GDM1 (cell line): Measurements from ENCODE around the gene C20orf144.

Source experiments
- DNase-seq: peaks from one replicate; lab custom pipeline; 2025; lab: John Stamatoyannopoulos, UW

C20orf144 gene

DNA sequence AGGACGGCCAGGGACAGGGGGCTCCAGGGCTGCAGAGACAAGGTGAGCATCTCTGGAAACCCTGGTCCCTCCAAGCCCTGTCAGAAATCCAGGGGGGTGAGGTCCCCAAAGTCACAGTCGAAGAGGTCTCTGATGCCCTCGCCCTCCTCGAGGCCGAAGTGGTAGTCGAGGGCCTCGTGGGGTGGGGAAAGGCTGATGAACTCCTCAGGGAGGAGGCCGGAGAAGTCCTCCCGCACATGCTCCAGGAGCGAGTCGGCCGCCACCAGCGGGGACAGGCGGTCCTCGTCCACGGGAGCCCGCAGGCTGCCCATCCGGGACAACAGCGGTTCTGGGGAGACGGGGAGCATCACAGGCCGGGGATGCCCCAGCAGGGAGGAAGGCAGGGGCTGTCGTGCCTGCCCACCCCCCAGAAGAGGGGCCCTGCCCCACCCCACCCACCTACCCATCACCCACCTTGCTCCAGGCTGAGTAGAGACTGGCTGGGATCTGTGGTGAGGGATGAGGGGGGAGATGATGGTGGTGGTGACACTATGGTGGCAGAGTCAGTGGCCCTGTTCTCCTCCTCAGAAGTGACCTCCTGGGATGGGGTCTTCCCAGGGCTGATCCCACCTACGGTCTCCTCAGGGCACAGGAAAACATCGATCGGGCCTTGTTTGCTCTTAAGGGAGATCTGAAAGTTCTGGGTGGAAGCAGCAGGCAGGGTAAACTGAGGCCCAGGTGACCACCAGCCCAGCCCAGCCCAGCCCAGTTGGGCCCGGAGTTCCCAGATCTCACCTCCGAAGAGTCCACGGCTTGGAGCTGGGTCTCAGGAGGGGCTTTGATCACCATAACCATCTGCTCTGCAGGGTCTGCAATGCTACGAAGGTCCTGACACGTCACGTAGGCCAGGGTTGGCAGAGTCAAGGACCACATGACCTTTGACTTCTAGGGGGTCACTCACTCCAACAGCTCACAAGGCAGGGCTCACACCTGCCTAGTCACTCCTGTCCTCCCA is 14.8 kb downstream of the C20orf144 start:
- DNase-seq, result no peak

DNA sequence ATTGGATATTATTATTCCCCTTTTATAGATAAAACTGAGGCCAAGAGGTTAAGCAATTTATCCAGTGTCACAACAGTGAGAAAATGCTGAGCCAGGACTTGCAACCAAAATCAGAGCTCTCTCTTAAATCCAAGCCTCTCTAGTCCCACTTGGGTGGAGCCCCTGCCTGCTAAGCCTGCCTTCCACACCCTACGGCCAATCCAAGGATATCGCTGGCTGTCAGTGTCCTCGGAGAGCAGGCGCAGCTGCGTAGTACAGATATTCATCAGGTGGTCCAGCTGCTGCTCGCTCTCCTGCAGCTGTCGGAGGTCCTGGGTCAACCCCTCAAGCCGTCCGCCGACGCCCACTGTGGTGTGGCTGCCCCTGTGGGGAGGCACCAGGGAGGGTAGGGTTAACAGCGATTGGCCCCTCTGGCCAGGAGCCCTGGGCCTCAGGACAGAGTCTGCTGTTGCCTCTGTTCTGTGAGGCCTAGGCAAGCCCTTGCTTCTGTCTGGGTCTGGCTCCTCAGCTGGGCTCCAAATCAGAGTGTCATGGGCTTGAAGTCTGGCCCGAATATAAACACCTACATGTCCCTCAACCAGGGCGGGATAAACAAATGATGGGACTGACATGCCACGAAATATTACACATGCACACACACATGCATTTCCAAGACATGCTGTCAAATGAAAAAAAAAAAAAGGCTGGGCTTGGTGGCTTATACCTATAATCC is 16.0 kb downstream of the C20orf144 start:
- no peak for DNase-seq

DNA sequence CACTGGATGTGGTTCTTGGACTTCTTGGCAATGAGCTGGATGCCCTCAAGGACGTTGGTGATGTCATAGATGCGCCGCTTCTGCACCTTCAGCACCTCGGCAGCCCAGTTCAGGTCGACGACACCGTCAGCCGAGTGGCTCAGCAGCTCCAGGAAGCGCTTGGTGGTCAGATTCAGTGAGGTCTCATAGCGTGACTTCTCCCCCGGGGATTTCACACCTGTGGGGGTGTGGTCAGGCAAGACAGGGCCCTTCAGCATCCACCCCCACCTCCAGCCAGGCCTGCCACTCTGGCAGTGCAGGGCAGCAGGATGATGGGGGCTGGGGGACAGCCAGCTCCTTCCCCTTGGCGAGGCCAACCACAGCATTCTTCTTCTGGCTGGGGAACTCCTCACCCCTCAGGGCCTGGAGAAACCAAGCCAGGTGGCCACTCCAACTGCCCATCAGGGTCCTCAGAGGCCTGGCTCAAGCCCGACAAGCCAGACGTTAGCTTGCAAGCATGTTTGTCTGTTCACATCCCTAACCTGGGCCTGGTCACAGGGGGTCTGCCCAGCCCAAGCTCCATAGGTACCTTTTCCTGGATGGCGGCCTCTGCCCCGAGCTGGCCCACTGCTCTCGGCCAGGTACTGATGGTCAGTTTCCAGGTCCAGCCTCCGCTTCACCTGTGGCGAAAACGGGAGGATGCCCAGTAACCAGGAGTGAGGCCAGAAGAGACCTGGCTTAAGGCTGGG is 17.8 kb downstream of the C20orf144 start:
- no peak for DNase-seq

DNA sequence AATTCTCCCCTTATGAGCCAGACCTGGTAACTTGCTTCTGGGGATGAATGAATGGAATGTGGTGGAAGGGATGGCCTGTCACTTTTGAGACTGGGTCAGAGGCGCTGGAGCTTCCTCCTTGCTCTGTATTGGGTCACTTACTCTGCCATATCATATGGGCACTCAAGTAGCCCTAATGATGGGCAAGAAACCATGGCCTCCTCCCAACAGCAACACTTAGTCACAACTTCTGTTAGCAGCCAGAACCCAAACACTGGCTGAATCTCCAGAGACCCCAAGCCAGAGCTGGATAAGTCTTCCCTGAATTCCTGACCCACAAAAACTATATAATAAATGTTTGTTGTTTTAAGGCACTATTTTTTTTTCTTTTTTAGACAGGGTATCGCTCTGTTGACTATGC is 18.6 kb downstream of the C20orf144 start:
- no peak for DNase-seq

DNA sequence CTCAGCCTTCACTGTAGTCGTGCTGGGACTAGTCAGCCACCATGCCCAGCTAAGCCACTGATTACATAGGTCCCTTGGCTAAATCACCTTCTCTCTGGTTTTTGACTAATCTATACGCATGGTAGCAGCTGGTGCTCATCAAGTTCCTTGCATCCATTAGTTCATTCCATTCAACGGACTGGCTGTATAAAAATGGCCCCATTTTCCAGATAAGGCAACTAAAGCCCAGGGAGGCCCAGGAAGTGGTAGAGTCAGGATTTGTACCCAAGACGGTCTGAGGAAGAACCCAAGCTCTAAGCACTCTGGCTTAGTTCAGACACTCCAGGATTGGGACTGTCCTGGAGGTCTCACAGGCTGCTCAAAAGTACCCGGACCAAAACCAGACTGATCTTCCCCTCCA is 19.2 kb downstream of the C20orf144 start:
- no peak for DNase-seq

DNA sequence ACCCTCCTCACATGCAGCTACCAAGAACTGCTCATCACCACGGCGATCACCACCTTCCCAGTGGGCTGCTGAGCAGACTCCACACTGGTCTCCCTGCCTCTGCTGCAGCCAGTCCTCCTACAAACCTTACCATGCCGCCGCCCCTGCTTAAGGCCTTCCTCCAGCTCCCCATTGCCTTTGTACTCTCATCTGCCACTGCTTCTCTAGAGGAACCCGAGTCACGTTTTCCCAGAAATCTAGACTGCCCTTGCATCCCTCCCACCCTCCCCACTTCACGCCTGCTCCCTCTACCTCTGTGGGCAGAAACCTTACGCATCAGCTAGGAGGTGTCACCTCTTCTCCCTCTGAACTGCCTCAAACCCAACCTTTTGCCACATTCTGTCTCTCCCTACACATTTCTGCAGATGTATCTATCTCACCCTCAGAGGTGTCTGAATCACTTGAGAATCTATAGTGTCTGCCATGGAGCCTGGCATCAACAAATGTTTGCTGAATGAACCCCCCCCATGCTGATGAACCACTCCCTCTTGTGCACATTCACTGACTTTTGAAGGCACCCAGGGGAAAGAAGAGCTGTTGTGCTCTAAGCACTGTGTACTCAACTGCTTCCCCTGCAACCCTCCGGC is 19.7 kb downstream of the C20orf144 start:
- DNase-seq, result no peak

DNA sequence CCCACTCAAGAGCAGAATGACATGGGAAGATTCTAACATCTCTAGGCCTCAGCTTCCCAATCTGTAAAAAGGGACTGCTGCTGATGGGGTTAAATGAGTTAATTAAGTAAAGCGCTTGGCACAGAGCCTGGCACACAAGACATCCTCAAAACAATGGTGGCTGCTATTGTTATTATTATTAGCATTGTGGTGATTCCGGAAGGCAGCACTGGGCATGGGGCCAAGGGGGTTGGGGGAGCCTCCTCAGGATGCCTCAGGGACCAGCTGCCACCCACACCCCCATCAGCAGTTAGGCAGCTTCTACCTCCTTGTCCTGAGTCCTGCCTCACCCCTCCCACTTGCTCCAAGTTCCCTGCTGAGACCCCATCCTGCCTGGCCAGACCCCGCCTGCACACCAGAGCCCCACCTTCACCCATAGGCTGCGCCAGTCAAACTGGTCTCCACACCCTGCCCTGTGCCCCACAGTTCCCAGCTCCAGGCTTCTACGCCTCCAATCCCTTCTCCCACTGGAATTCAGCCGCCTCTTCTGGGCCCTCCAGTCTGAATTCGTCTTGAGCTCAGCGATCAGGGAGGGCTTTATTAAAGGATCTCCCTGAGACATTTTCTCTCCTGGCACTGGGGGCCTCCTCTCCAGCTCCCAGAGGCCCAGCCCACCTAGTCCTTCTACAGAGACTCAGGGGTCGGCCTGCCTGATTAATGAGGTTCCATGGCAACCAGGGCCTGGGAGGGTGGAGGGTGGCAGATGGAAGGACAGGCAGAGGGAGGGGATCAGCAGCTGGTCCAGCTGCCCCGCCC is 22.6 kb downstream of the C20orf144 start:
- DNase-seq, result no peak

DNA sequence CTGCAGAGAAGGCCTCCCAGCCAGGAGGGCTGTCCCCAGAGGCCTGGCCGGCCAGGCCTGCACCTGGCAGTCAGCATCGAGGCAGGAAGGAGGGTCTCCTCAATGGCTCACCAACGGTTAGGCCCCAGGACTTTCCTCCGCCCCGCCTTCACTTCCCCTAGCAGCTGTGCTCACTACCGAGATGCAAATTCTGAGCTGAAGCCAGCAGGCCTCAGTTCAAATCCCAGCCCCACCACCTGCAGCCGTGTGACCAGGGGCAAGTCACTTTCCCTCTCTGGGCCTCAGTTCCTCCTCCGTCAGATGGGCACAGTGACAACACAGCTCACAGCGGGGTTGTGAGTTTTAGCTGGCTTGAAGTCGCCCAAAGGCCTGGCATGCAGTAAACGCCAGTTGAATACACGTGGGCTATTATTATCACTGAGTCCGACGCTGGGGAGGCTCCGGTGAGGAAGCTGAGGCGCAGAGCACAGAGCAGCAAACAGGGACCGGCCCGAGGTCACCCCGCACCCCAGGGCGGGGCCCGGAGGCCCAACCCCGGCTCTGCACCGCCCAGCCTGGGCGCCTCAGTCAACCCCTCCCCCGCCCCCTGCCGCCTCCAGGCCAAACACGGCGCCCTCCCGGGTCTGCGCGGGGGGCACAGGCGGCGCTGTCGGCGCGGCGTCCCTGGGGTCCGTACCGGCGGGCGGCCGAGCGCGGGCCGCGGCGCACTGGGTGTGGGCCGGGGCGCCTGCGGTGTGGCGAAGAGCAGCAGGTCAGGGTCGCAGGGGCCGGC is 23.4 kb downstream of the C20orf144 start:
- no peak for DNase-seq

DNA sequence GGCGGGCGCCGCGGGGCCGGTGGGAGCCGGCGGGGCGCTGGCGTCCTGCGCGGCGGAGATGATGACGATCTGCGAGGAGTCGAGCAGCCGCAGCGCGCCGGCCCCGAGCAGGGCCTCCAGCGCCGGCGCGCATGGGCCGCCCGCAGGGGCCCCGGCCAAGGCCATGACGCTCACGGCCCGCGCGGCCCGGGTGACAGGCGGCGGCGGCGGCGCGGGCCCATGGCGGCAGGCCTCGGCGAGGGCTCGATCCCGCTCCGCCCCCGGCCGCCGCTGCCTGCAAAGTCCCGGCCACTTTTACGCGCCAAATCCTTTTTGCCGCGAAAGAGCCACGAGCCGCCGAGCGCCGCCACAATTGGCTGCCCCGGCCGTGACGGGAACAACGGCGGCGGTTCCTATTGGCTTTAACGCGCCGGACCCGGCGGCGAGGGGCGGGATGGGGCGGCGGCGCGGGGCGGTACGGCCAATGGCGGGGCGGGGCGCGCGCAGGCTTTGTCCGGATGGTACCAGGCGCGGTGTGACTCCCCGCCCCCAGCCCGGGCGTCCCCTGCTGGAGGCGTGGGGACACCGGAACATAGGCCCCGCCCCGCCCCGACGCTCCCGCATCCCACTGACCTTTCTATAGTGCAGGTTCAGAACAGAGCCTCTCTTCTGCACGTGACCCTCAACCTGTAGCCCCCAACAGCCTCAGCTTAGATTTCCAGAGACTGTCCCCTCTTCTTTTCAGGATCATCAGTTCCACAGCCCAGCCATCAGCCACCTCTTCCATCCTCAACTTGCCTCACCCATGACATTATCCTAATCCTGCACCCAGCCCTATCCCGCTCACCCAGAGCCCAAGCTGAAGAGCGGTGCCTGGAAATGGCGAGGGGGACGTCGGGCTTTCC is 24.2 kb downstream of the C20orf144 start, which contains the start of gene E2F1:
E2F1 (minus strand) TSS at position 286 of the 884 bp plus-strand sequence; CDS start at position 165, 121 bp downstream.
- peak; percentile 95 for DNase-seq

DNA sequence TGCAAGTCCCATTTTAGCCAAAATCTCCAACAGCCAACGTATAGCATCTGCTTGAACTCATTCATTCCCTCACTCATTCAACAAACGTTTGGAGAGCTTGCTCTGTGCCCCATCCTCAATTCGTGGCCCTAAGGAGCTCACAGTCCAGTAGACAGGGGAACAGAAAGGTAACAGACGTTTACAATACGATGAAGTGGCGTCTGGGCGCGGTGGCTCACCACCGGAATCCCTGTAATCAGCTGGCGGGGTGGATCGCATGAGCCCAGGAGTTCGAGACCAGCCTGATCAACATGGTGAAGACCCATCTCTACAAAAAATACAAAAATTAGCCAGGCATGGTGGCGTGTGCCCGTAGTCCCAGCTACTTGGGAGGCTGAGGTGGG is 24.8 kb downstream of the C20orf144 start:
- no peak for DNase-seq

DNA sequence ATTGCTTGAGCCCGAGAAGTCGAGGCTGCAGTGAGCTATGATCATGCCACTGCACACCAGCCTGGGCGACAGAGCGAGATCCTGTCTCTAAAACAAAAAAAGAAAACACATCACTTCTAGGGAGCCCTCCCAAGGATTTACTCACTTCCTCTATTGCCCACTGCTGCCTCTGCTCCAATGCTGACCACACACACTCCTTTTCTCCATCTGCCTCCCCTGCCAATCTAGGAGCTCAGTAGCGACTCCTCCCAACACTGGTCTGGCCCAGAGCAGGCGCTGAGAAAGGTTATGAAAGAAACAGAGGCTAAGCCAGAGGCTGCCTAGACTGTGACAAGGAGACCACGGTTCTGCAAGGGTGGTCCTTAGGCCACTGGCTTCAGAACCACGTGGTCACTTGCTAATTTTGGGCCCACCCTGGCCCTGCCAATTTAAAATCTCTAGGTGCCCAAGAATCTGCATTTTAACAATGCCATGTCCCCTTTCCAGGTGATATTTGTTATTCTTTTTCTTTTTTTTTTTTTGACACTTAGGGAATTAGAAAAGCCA is 25.3 kb downstream of the C20orf144 start:
- DNase-seq, result no peak

DNA sequence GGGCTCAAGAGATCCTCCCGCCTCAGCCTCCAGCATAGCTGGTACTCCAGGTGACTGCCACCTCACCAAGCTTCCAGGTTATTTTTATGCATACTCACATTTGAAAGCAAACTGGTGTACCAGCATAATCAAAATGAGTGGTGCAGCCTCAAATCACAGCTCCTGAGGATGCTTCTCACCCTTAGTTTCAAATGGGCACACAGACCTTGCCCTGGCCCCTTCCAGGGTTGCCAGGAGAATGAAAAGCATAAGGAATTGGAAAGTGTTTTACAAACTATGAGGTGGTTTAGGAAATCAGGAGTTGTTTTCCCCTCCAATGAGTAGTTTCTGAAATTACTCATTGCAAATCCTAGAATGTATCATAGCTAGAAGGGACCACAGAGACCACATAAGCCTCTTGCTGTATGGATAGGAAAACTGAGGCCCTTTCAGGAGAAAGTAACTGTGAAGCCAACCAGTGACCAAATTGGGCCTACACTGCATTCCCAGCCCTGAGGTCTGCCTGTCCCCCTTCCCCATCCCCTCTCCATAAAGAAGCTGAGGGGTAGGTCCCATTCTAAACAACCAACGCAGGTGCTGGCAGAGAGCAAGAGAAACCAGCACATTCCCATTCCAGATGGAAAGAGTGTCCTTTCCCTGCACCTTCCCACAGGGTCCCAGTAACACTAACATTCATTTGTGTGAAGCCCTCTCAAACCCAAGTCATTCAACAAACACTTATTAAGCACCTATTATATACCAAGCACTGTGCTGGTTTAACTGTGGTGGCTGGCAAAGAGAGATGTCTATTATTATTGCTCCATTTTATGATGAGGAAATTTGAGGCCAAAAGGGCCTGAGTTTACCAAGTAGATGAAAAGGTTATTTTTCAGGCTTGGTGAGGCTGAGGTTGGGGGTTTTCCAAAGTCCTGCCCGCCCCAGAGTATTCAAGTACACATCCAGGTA is 26.1 kb downstream of the C20orf144 start:
- DNase-seq, result no peak

DNA sequence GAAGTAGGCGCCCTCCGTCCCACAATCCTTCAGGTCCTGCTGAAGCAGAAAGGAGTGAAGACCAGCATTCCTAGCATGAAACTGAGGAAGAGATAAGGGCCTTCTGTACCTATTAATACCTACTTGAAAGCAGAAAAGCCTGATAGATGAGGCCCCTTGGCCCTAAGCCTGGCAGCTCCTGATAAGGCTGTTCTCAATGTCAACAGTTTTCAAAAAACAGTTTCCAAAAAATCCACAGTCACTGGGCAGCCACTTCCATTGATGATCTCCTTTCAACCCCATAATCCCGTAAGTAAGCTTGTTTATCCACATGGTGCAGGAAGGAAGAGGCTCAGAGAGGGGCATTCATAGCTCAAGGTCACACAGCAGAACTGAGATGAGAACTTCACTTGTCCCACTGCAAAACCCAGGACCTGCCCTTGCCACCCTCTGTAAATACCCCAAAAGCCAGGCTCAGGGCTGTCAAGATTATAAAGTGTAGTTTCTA is 26.9 kb downstream of the C20orf144 start:
- DNase-seq, result no peak

DNA sequence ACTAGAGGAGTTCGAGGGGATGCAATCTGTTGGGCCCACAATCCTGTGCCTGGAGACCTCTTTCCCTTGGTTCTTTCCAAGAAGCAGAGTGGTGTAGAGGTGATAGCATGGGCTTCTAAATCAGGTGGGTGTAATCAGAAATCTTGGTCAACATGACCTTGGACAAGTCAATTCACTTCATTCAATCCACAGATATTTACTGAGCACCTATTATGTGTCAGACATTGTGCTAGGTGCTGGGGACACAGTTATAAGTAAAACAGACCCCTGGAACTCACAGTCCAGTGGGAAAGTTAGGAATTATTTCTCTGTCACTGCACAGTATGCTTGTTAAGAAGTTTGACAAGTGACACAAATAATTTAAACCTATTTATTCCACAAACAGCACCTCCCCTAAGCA is 27.4 kb downstream of the C20orf144 start:
- no peak for DNase-seq

DNA sequence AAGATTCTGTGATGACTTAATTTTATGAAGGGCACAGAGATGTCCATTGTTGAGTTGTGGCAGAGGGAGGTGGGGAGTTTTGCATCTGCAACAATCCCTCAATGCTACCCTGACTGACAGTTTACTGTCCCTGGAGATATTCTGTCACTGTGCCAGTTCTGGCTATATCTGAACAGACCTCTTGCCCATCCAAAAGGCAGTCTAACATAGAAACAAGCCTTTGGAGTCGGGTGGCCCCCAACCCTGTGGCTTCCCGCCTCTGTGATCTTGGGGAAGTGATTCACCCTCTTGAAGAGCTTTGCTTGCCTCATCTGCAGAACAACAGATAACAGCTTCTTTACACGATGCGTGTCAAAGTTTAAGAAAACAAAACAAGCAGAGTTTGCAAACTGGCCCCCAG is 27.8 kb downstream of the C20orf144 start:
- peak; percentile 48 for DNase-seq

DNA sequence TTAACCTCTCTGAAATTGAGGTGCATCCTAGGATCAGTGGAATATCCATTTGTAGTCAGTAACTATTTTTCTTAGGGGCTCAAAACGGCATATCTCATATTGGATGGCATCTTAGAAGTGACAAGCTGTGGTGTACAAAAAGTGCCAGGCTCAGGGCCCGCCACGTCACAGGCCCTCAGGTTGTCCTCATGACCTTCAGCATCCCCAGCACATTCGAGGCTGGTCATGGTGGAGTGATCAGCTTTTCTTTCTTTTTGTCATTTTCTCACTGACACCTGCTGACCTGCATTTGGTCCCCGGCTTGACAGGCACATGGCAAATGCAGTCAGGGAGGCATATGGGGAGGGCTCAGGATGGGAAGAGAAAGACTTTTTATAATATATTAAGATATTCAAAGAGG is 31.2 kb downstream of the C20orf144 start:
- DNase-seq, result no peak

DNA sequence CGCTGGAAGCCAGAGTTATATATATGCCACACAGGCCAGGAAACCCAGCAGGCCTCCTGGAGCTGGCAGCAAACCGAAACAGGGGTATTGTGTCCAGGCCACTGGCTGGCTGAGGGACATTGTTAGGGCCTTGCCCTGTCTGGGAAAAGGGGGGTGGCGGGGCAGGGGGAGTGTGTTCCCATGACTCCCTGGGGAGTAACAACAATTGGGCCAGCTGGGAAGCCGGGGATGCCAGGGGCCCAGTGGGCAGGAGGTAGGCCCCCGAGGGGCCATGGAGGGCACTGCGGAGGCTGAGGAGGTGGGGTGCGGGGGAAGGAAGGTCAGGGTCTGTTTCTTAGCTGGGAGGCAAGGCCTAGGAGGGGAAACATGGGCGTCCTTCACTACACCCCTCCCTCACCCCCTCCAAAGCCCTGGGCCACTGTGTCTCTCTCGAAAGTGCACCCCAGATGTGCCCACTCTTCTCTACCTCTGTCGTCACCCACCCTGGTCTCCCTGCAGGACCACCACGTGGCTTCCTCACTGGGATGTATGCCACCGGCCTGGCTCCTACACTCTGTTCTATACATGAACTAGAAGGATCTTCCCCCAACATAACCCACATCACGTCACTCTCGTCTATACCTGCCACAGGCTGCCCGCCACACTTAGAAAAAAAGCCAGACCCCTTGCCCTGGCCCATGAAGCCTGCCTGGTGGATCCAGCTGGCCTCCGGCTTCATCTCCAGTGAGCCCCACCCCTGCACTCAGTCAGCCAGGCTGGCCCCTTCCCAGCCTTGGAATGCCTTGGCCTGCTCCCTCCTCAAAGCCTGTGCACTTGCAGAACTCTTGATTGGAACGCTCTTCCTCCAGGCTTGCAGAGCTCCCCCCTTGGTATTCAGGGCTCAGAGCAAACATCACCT is 31.9 kb downstream of the C20orf144 start:
- no peak for DNase-seq
